Stimulated activated CD8-positive, alpha-beta memory T cell treated with anti-CD3 and anti-CD28 coated beads, Interleukin-15, amount 100 ng/mL, for 24 hours (primary cell): Measurements from ENCODE around the gene RPS15.

Experiments used
- DNase-seq: peaks from one replicate; pipeline ENCODE4 v3.0.0-alpha.2; 2020; ENCODE audit warnings: low read depth

The RPS15 gene

GRCh38 chr19:1420590-1420989 lies 17.6 kb upstream of the RPS15 start:
- no peak for DNase-seq

GRCh38 chr19:1421218-1421957 lies 16.8 kb upstream of the RPS15 start:
- no peak for DNase-seq

- DNase-seq = no peak
Measured at GRCh38 chr19:1421958-1422305, 16.3 kb upstream of the RPS15 start.

- DNase-seq = no peak
Measured at GRCh38 chr19:1422360-1422759, 15.8 kb upstream of the RPS15 start.

- no peak for DNase-seq
Measured at GRCh38 chr19:1422943-1423342, 15.3 kb upstream of the RPS15 start.

- no peak for DNase-seq
Measured at GRCh38 chr19:1423436-1424191, 14.6 kb upstream of the RPS15 start.

GRCh38 chr19:1424192-1424955 lies 13.8 kb upstream of the RPS15 start:
- no peak for DNase-seq

- no peak for DNase-seq
Measured at GRCh38 chr19:1425102-1425837, 12.9 kb upstream of the RPS15 start.

GRCh38 chr19:1425902-1426301 lies 12.3 kb upstream of the RPS15 start:
- no peak for DNase-seq

- no peak for DNase-seq
Measured at GRCh38 chr19:1426736-1427135, 11.5 kb upstream of the RPS15 start.

GRCh38 chr19:1427221-1427920 lies 10.8 kb upstream of the RPS15 start:
- no peak for DNase-seq

GRCh38 chr19:1428738-1429391 lies 9.3 kb upstream of the RPS15 start:
- DNase-seq = no peak

- no peak for DNase-seq
Measured at GRCh38 chr19:1429750-1430149, 8.4 kb upstream of the RPS15 start.

GRCh38 chr19:1430246-1430645 lies 8.0 kb upstream of the RPS15 start:
- no peak for DNase-seq

GRCh38 chr19:1431759-1432506 lies 6.3 kb upstream of the RPS15 start:
- no peak for DNase-seq

GRCh38 chr19:1432507-1432887 lies 5.7 kb upstream of the RPS15 start:
- no peak for DNase-seq

- no peak for DNase-seq
Measured at GRCh38 chr19:1433119-1434039, 4.8 kb upstream of the RPS15 start.

GRCh38 chr19:1434040-1434366 lies 4.2 kb upstream of the RPS15 start:
- DNase-seq = no peak

GRCh38 chr19:1434577-1435060 lies 3.6 kb upstream of the RPS15 start:
- no peak for DNase-seq
